ENCODE data around the gene FBXL7. TPM values are rescaled to one million over a fixed set of nuclear protein-coding genes. Genes with fewer than 3 reads are reported as not detected.

FBXL7 gene
- total RNA-seq, 1 donor from 2014 or later = 4.4 TPM

- DNase-seq (ENCODE audit: low read depth) = no peak
- no peaks in the 10 kb centered on the region for H3K27me3 ChIP-seq (ENCODE audit: control insufficient read depth, insufficient read depth, low read length)
- no peaks in the 10 kb centered on the region for H3K36me3 ChIP-seq (ENCODE audit: control insufficient read depth, insufficient read depth, low read length)
- TF ChIP-seq CTCF (IDR thresholded peaks at IDR 0.05; ENCODE audit: insufficient read depth, low read length, poor library complexity, severe bottlenecking) = peak; percentile 50
- H3K4me3 ChIP-seq (ENCODE audit: low read depth, low read length) = no peak overlapping the region
These were observed 36.6 kb upstream of the FBXL7 start for GRCh38 chr5:15463231-15463980.

GRCh38 chr5:15472116-15472515 lies 27.9 kb upstream of the FBXL7 start:
- DNase-seq (ENCODE audit: low read depth) = no peak
- Histone ChIP-seq H3K36me3 (ENCODE audit: control insufficient read depth, insufficient read depth, low read length) (no peaks in the 10 kb centered on the region), H3K4me3 (ENCODE audit: low read depth, low read length) (no peak overlapping the region), H3K27me3 (ENCODE audit: control insufficient read depth, insufficient read depth, low read length) (no peaks in the 10 kb centered on the region)
- no peak for TF ChIP-seq CTCF (IDR thresholded peaks at IDR 0.05; ENCODE audit: insufficient read depth, low read length, poor library complexity, severe bottlenecking)

- no peak overlapping the region for H3K4me3 ChIP-seq (ENCODE audit: low read depth, low read length)
- DNase-seq (ENCODE audit: low read depth) = no peak
- no peak for TF ChIP-seq CTCF (IDR thresholded peaks at IDR 0.05; ENCODE audit: insufficient read depth, low read length, poor library complexity, severe bottlenecking)
- no peaks in the 10 kb centered on the region for H3K27me3 ChIP-seq (ENCODE audit: control insufficient read depth, insufficient read depth, low read length)
- no peaks in the 10 kb centered on the region for H3K36me3 ChIP-seq (ENCODE audit: control insufficient read depth, insufficient read depth, low read length)
These were observed 25.7 kb upstream of the FBXL7 start for GRCh38 chr5:15474143-15474719.

- TF ChIP-seq CTCF (IDR thresholded peaks at IDR 0.05; ENCODE audit: insufficient read depth, low read length, poor library complexity, severe bottlenecking) = no peak
- Histone ChIP-seq H3K36me3 (ENCODE audit: control insufficient read depth, insufficient read depth, low read length) (no peaks in the 10 kb centered on the region), H3K4me3 (ENCODE audit: low read depth, low read length) (no peak overlapping the region), H3K27me3 (ENCODE audit: control insufficient read depth, insufficient read depth, low read length) (no peaks in the 10 kb centered on the region)
- DNase-seq (ENCODE audit: low read depth) = no peak
These were observed 24.6 kb upstream of the FBXL7 start for GRCh38 chr5:15475367-15475766.

GRCh38 chr5:15476977-15477376 lies 23.0 kb upstream of the FBXL7 start:
- no peaks in the 10 kb centered on the region for H3K36me3 ChIP-seq (ENCODE audit: control insufficient read depth, insufficient read depth, low read length)
- H3K4me3 ChIP-seq (ENCODE audit: low read depth, low read length) = no peak overlapping the region
- no peak for DNase-seq (ENCODE audit: low read depth)
- no peaks in the 10 kb centered on the region for H3K27me3 ChIP-seq (ENCODE audit: control insufficient read depth, insufficient read depth, low read length)
- no peak for TF ChIP-seq CTCF (IDR thresholded peaks at IDR 0.05; ENCODE audit: insufficient read depth, low read length, poor library complexity, severe bottlenecking)

All from kidney epithelial cell (primary cell).